Measurements from ENCODE around the gene ROR2.

ROR2 gene

GRCh38 chr9:91847581-91848091, 102.4 kb downstream of the ROR2 start:
- TF ChIP-seq CTCF (IDR thresholded peaks at IDR 0.05; ENCODE audit: low read depth, low read length, missing control alignments) = no peak
- peak; percentile 64 for DNase-seq (ENCODE audit: extremely low read depth, low read depth)
- no peak overlapping the region for H3K4me3 ChIP-seq (replicated peaks; ENCODE audit: low read depth, low read length)

- no peak overlapping the region for H3K4me3 ChIP-seq (replicated peaks; ENCODE audit: low read depth, low read length)
- no peak for TF ChIP-seq CTCF (IDR thresholded peaks at IDR 0.05; ENCODE audit: low read depth, low read length, missing control alignments)
- DNase-seq (ENCODE audit: extremely low read depth, low read depth) = no peak
These were observed 104.1 kb downstream of the ROR2 start for GRCh38 chr9:91845879-91846278.

GRCh38 chr9:91844701-91845291, 105.2 kb downstream of the ROR2 start:
- no peak overlapping the region for H3K4me3 ChIP-seq (replicated peaks; ENCODE audit: low read depth, low read length)
- no peak for TF ChIP-seq CTCF (IDR thresholded peaks at IDR 0.05; ENCODE audit: low read depth, low read length, missing control alignments)
- DNase-seq (ENCODE audit: extremely low read depth, low read depth) = no peak

- no peak overlapping the region for H3K4me3 ChIP-seq (replicated peaks; ENCODE audit: low read depth, low read length)
- DNase-seq (ENCODE audit: extremely low read depth, low read depth) = no peak
- TF ChIP-seq CTCF (IDR thresholded peaks at IDR 0.05; ENCODE audit: low read depth, low read length, missing control alignments) = no peak
These were observed 105.8 kb downstream of the ROR2 start for GRCh38 chr9:91844190-91844589.

- H3K4me3 ChIP-seq (replicated peaks; ENCODE audit: low read depth, low read length) = no peak overlapping the region
These were observed 106.3 kb downstream of the ROR2 start for GRCh38 chr9:91843623-91844148.

GRCh38 chr9:91843093-91843492, 106.9 kb downstream of the ROR2 start:
- DNase-seq (ENCODE audit: extremely low read depth, low read depth) = no peak
- H3K4me3 ChIP-seq (replicated peaks; ENCODE audit: low read depth, low read length) = no peak overlapping the region
- TF ChIP-seq CTCF (IDR thresholded peaks at IDR 0.05; ENCODE audit: low read depth, low read length, missing control alignments) = no peak

More at GRCh38 chr9:91843623-91844148, 106.3 kb downstream of the ROR2 start:
- TF ChIP-seq CTCF (IDR thresholded peaks at IDR 0.05; ENCODE audit: low read depth, low read length, missing control alignments) = no peak
- no peak for DNase-seq (ENCODE audit: extremely low read depth, low read depth)

All from HFF-Myc (cell line).